SH-SY5Y (cell line): ENCODE data around the gene LAMTOR2.

Experiments
- GATA2 ChIP-seq: IDR thresholded peaks from 2 replicates; pipeline ENCODE4 v1.6.1; 2011; ENCODE audit warnings: mild to moderate bottlenecking, low read depth, low read length
- GATA3 ChIP-seq: IDR thresholded peaks from 2 replicates; pipeline ENCODE4 v1.6.1; 2011; ENCODE audit warnings: low read depth, mild to moderate bottlenecking, low read length, moderate library complexity

DNA sequence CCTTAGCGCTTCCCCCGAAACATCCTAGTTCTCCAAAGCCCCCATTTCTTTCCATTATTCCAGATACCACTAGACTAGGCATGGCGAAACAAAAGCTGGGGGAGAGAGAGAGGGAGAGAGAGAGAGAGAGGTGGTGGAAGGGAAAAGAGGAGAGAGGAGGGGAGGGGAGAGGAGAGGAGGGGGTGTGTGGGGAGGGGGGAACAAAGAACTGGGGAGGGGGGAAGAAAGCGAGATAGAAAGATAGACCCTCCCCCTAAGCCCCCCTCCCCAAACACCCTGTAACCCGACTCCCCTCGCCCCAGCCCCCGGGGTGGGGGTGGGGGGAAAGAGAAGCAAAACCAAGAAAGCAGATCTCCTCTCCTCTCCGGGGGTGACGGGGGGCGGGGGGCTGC, 27.3 kb downstream of the LAMTOR2 start:
- no peak for TF ChIP-seq GATA2
- no peak for TF ChIP-seq GATA3
